ENCODE results near the gene NPDC1.

The NPDC1 gene

DNA sequence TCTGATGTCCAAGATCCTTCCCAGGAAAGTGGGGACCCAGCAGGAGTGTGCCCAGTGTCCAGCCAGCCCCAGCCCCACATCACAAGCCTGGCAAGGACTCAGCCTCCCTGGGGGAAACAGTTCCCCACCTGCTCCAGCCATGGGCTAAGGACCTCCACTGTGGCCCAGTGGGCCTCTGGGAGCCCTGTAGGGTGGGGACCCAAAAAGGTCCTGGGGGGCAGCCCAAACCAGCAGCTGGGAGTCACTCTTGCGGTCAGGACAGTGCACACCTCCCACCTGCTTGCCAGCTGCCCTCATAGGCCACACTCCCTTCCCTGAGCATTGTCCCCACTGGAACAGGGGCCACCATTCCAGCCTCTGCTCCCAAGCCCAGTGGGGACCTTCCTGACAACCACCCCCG, 19.6 kb downstream of the NPDC1 start:
- no peak for DNase-seq (ENCODE audit: low read depth in 2 of 2)

DNA sequence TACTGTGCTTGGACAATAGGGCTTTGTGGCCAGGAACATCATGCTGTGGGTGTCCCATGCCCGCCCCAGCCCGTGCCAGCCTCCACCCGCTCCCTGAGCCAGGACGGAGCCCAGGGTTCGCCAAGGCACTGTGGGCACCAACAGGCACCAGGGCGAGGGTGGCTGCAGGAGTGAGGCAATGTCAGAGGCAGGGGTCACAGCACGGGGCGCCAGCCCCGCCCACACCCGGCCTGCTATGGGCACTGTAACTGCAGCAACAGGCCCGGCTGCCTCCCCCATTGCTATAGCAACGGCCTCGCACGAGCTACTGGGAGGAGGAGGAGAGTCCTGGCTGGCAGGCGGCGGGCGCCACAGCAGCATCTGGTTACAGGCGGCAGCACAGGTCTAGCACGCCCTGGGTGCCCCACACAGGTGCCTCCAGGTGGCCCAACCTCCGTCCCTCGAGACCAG, 20.4 kb downstream of the NPDC1 start:
- no peak for DNase-seq (ENCODE audit: low read depth in 2 of 2)

DNA sequence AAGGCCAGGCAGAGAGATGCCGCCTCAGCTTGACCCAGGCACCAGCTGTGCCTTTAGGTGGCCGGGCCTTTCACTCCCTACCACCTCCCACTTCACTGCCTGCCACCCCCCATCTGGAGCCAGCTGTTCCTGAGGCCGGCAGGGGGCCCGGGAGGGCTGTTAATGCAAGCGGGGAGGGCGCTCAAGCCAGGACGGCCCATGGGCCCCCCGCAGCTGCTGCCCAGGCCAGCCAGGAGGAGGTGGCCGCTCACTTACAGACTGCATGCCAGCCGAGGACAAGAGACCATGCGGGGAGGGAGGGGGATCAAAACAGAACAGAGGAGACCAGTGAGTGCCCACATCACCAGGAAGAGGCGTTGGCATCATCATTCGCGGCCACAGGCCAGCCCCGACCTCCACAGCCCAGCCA, 22.4 kb downstream of the NPDC1 start:
- no peak for DNase-seq (ENCODE audit: low read depth in 2 of 2)

DNA sequence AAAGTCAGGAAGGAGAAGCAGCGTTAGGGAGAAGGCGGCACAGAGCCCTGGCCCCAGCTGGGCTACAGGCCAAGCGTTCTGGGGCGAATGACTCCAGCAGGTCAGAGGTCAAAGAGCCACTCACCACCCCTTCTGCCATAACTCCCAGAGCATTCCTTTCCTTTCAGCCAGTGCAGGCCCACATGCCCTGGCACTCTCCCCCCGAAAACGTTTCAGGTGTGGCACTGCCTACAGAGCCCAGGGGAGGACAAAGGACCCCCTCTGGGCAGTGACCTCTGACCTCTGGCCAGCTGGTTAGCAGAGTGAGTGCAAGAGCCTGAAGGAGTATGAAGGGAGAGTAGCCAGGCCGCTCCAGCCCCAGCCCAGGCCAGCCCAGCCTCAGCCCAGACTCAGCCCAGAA, 22.8 kb downstream of the NPDC1 start:
- DNase-seq (ENCODE audit: low read depth in 2 of 2) = no peak

DNA sequence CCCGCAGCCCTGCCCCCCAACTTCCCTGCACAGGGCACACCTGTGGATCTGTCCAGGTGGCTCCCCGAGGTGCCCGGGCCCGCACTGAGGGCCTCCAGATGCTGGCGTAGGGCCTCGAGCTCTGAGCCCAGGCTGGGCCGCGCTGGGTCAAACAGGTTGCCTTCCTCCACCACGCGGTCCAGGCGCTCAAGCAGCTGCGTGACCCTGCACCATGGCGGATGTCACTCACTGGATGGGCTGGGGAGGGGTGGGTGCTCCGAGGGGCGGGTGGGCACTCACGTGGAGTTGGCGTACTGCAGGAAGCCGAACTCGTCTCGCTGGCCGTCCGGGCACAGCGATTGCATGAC, 23.3 kb downstream of the NPDC1 start:
- no peak for DNase-seq (ENCODE audit: low read depth in 2 of 2)

DNA sequence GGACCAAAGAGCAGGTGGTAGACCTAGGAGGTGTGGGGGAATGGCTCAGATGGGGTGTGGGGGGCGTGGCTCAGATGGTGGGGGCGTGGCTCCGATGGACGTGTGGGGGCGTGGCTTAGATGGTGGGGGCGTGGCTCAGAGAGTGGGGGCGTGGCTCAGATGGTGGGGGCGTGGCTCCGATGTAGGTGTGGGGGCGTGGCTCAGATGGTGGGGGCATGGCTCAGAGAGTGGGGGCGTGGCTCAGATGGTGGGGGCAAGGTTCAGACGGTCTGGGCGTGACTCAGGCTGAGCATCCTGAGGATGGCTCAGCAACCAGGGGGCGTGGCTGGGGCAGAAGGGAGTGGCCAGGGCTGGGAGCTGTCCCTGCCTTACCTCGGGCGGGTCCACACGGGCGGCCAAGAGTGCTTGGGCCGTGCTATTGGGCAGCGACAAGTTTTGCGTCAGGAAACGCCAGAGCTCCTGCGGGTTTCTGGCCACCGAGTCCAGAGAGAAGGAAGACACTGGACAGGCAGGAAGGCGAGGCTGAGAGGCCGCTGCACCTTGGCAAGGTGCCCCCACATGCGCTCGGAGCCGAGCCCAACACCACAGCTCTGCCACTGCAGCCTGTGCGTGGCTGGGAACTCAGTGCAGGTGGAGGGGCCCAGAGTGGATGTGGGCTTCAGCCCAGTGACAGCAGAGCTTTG, 23.9 kb downstream of the NPDC1 start:
- peak; percentile 57 to 73 for DNase-seq (ENCODE audit: low read depth in 2 of 2)

DNA sequence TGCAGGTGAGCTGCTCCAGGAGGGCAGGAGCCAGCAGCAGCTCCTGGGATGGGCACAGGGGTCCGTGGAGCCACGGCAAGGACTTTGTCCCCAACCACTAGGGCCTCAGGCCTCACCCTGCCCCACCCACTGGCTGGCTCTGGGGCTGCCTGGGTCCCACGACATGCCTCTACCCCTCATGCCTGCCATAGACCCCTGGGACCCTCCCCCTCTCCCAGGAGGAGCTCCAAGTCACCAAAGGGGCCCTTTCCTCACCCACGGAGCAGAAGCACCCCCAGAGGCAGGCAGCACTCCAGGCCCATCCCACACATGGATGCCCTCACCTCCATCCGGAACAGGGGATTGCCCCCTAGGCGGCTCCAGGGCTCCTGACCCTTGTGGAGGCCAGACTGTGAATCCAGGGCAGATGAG, 24.4 kb downstream of the NPDC1 start:
- DNase-seq (ENCODE audit: low read depth in 2 of 2) = no peak

DNA sequence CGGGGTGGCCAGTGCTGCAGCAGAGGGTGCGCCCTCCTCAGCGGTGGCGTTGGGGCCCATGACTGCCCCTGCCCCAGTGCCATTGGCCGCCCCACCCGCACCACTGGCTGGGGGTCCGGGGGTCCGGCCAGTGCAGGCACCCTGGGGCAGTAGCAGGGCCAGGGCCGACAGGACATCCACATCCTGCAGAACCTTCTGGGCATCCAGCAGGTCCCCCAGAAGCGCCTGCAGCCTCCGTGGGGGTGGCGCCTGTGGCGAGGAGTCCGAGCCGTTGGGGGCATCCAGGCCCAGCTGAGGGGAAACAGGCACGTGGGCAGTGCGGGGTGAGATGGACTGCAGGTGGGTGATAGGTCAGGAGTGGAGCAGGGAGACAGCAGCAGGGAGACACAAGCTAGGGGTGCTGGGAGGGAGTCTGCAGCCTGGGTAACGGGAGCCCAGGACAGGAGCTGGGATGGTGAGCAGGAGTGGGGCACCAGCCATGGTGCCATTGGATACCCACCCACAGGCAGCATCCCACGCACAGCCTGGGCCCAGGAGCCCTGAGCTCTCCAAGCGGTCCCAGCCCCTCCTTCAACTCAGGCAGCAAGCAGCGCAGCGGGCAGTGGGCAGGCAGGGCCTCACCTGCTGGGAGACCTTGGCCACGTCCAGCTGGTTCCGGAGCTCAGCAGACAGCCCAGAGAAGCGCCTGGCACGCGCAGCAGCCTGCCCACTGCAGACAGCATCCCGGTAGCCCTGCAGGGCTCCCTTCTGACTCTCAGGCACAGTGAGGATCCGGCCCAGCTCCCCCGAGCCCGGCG, 25.0 kb downstream of the NPDC1 start:
- no peak for DNase-seq (ENCODE audit: low read depth in 2 of 2)

DNA sequence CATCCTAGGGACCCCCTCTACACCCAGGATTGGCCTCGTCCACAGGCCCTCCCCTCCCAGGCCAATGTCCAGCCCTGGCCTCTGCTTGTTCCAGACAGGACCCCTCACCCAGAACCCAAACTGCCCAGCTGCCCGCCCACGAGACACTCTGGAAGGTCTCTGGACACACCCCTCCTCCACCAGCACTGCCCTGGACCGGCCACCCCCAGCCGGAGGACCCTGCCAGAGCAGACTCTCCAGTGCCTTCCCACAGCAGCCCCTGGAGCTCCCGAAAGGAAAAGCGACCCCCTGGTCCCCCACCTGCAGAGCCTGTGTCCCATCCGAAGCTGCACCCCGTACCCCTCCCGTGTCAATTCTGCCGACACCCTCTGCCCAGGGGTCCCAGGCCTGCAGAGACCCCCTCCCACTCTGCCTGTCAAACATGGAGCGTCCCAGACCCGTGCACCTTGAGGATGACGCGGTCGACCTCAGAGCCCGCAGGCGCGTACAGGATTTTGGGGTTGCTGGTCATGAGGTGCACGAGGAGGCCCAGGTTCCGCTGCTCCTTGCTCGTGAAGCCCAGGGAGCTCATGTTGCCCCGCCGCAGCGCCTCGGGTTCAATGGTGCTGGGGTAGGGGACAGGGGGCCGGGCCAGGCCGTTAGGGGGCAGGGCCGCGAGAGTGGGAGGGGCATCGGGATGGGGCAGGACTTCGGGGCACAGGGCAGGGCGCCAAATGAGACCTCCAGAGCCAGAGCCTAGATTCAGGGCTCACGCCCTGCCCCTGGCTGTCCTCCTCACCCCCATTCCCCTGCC, 25.9 kb downstream of the NPDC1 start:
- no peak for DNase-seq (ENCODE audit: low read depth in 2 of 2)

DNA sequence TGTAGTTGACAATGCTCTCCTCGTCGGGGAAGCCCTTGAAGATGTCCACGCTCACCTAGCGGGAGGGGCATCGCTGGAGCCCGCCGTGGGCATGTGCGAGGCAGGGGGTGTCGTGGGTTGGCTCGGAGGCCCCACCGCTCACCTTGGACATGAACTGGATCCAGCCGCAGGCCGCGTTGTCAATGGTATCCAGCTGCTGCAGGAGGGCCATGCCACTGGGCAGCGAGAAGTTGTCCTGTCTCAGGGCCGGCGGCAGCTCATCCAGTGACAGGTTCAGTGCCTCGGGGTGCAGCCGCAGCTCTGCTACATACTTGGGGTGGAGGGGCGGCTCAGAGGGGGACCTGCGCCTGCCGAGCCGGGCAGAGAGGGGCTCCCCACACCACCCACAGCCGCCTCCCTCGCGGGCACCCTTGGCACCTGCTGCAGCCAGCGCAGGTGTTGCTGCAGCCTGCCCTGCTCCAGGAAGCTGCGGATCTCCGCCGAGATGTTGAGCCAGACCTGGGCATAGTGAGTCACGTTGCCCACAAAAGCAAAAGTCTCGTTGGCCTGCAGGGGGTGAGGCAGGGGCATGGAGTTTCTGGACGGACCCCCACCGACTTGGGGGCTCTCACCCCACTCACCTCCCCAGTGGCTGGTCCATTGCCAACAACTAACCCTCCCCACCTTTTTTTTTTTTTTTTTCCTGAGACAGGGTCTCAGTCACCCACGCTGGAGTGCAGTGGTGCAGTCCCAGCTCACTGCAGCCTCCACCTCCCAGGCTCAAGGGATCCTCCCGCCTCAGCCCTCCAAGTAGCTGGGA, 27.0 kb downstream of the NPDC1 start:
- no peak for DNase-seq (ENCODE audit: low read depth in 2 of 2)

DNA sequence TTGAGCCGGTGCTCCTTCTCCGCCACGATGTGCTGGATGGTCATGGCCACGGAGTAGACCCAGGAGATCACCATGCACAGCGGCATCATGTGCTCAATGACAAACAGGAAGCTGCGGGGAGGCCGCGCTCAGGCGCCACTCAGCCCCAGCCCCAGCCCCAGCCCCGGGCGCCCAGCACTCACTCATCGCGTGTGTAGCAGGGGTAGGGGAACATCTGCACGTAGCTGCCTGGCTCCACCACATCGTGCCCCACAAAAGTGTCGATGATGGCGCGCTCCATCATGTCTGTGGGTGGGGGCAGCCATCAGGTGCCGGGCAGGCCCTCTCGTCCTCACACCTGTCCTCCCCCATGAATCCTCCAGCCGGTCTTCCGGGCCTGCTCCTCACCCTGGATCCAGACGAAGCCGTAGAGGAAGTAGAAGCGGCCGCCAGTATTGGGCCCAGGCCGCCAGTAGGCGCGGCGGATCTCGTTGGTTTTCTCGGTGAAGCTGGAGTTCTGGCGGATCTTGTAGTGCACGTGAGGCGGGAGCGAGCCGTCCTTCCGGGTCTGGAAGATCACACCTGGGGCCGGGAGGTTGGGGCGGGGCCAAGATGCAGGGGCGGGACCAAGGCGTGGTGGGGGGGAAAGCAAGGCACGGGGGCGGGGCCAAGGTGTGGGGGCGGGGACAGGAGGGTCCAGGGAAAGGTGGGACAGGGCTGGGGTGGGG, 28.0 kb downstream of the NPDC1 start:
- no peak for DNase-seq (ENCODE audit: low read depth in 2 of 2)

DNA sequence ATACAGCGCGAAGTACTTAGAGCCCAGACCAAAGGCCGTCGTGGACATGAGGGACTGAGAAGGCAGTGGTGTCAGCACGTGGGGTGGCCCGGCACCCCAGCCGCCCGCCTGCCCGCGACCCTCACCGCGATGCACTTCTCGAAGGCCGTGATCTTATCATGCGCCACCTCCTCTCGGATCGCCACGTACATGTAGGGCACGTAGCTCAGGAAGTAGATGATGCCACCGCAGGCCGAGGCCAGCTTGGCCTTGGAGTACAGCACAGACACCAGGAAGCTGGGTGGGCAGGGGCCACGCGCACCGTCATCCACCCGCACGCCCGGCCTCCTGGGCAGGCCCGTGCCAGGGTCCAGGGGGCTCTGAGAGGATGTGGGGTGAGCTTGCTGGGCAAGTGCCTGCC, 28.9 kb downstream of the NPDC1 start:
- no peak for DNase-seq (ENCODE audit: low read depth in 2 of 2)

DNA sequence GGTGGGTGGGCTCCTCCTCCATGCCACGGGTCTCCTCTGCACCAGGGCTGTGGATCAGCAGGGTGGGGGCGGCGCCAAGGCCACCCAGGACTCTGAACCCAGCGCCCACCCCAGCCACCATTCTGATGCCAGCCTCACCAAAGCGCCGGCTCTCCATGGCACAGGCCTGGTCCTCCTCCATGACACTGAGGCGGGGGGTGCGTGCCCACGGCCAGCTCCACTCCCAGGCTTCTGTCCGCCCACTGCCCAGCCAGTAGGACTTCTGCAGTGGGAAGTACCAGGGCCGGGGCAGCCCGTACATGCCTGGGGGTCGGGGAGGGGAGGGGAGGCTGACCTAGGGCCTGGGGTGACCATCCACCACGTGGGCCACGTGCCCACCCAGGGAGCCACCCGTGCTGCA, 29.5 kb downstream of the NPDC1 start:
- DNase-seq (ENCODE audit: low read depth in 2 of 2) = no peak

DNA sequence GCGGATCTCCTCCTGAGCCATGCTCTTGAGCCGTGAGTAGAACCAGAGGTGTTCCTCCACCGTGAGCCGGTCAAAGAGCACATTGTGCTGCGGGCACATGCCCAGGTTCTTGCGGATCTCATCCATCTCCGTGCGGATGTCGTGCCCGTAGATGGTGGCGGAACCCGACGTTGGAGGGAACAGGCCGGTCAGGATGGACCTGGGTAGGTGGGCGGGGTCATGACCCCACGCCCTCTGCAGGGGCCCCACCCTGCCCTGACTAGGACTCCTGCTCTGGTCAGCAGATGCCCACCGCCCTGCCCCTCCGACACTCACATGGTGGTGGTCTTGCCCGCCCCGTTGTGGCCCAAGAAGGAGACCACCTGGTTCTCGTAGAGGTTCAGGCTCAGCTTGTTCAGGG, 30.0 kb downstream of the NPDC1 start:
- no peak for DNase-seq (ENCODE audit: low read depth in 2 of 2)

DNA sequence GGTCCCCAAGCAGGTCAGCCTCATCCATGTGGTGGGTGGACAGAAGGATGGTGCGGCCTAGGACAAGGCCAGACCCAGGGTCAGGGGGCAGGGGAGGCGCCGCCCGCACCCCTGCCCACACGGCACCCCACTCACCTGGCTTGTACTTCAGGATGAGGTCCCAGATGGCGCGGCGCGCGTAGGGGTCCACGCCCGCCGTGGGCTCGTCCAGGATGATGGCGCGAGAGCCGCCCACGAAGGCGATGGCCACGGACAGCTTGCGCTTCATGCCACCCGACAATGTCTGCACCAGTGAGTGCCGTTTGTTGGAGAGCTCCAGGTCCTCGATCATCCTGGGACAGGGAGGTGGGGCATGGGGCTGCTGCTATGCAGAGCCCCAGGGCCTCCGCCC, 30.4 kb downstream of the NPDC1 start:
- DNase-seq (ENCODE audit: low read depth in 2 of 2) = no peak

DNA sequence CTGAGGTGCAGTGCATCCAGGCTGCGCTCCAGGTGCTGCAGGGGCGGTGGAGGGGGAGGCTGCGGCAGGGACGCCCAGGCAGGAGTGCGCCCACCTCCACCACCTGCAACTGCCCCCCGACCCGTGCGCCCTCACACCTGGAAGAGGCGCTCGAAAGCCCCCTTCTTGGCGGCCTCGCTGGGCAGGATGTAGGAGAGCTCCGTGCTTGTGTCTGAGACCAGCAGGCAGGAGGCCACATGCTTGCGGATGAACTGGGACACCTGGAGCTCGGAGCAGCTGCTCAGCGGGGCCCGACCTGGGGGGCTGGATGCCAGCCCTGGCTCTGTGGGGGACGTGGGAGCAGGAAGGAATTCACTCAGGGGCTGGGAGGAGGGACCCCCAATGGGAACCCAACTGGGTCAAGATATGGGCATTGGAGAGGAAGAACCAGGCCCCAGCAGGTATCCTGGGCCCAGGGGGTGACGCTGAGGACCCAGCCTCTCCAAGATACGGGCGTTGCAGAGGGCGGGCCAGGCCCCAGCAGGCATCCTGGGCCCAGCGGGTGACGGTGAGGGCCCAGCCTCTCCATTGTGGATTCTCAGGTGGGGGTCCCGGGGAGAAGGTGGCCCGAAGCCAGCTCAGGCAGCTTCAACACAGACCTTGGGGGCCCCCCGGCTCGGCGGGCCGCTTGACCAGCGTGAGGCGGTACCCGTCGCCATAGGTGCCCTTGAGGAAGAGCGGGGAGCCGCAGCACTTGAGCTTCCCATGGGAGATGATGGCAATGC, 31.0 kb downstream of the NPDC1 start:
- no peak for DNase-seq (ENCODE audit: low read depth in 2 of 2)

DNA sequence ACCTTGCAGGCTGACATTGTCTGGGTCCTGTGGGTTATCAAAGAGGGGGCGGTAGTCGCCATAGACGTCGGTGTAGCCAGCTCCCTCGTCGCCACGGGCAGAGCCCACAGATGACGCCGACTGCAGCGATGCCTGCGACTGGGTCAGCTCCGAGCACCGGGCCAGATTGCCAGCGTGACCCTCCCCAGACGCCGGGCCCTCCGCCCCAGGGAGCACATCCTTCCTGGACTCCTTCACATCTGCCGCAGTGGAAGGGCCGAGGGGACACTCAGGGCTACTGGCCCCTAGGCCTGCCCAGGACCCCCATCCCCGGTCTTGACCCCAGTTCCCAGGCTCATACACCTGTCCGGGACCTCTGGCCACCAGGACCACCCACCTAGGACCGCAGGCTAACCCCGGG, 31.8 kb downstream of the NPDC1 start:
- no peak for DNase-seq (ENCODE audit: low read depth in 2 of 2)

DNA sequence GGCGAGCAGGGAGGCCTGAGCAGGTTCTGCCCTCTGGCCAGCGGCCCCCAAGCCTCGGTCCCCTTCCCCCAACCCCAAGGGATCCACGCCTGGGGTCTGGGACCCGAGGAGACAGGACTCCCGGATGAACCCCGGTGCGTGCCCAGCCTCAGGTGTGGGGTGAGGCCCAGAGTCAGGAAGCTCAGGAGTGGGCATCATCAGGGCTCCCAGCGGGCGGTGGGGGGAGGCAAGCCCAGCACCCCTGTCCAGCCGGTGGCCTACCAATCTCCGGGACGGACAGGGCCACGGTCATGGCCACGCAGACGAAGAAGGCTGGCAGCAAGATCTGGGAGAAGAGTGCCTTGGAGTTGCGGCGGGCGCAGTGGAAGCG, 32.4 kb downstream of the NPDC1 start:
- no peak for DNase-seq (ENCODE audit: low read depth in 2 of 2)

DNA sequence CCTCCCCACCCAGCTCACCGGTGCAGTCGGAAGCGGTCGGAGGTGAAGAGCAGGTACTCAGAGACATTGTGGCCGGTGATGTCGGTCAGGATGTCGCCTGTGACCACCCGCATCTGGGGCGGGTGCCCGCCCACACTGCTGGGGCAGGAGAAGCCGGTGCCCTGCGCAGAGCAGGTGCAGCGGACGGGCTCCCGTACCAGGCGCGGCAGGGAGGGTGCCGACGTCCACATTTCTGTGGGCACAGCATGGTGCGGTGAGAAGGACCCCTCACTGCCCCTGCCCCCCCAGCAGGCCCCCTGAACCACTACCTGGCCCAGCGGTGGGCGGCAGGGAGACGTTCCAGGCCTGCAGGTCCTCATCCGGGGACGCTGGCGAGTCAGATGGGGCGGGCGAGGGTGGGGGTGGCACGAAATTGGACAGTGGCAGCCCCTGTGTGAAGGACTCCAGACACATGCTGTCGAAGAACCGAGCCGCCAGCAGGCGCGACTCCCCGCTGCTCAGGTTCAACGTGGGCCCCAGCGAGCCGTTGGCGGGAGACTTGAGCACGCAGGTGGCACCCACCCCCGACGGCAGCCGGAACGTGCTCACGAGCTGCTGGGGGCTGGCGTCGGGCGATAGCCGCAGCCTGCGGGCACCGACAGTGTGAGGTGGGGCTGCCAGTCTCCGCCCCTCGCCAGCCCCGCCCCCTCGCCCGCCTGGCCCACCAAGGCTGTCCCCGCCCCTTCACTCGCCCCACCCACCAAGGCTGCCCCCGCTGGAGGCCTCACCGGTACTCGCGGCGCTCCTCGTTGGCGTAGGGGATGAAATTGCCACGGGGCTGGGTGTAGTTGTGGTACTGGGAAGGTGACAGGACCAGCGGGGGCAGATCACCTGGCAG, 33.0 kb downstream of the NPDC1 start:
- no peak for DNase-seq (ENCODE audit: low read depth in 2 of 2)
